IMR-90 (cell line): ENCODE results near the gene TTLL11. TPM values are rescaled to one million over a fixed set of nuclear protein-coding genes. Genes with fewer than 3 reads are reported as not detected.

ENCODE experiments used
- ATAC-seq: fragments of 200-7000 bp; cut with Tn5 transposase; 2 replicates; pipeline ENCODE4 v1.9.1; 2020; ENCODE audit warnings: low read depth, mild to moderate bottlenecking, moderate library complexity
- BruUV-seq: library from RNA; stranded (reverse); fragments of 400-500 nt; replicated peaks from 2 replicates; lab custom pipeline; 2021; lab: Mats Ljungman, UMichigan
- CTCF ChIA-PET: fragments of 300-600 bp; formaldehyde crosslinking; extraction: SDS; loops from one replicate; lab custom pipeline; 2021; ENCODE audit warnings: antibody characterized with exemption; lab: Yijun Ruan, JAX
- POLR2A ChIA-PET: fragments of 300-600 bp; sonication (Branson Sonifier 250); formaldehyde crosslinking; loops from one replicate; lab custom pipeline; 2022; ENCODE audit warnings: antibody characterized with exemption; ENCODE audit not compliant: unreplicated experiment; lab: Charles Lee
- DNase-seq: peaks from one replicate; pipeline ENCODE4 v3.0.0; 2013
- H2AFZ ChIP-seq: replicated peaks from 2 replicates; pipeline ENCODE3; 2013; ENCODE audit warnings: low read length, mild to moderate bottlenecking; ENCODE audit not compliant: poor library complexity
- H2AK5ac ChIP-seq: 2 replicates; pipeline ENCODE4 v1.6.1; 2013; ENCODE audit warnings: low read depth, low read length, inconsistent platforms
- H2AK9ac ChIP-seq: replicated peaks from 2 replicates; pipeline ENCODE3; 2013; ENCODE audit warnings: mild to moderate bottlenecking, low read depth, low read length, moderate library complexity; ENCODE audit not compliant: poor library complexity
- H2BK120ac ChIP-seq: 2 replicates; pipeline ENCODE4 v1.6.1; 2013; ENCODE audit warnings: low read depth, low read length, inconsistent platforms
- H2BK15ac ChIP-seq: 3 replicates; pipeline ENCODE4 v1.6.1; 2013; ENCODE audit warnings: low read depth, low read length, inconsistent platforms
- H2BK20ac ChIP-seq: 2 replicates; pipeline ENCODE4 v1.6.1; 2013; ENCODE audit warnings: low read depth, mild to moderate bottlenecking, inconsistent platforms, low read length, moderate library complexity
- H2BK5ac ChIP-seq: 2 replicates; pipeline ENCODE4 v1.6.1; 2013; ENCODE audit warnings: mild to moderate bottlenecking, low read depth, low read length, inconsistent platforms; ENCODE audit not compliant: poor library complexity, severe bottlenecking
- H3K14ac ChIP-seq: replicated peaks from 2 replicates; pipeline ENCODE4 v1.6.1; 2013; ENCODE audit warnings: low read depth, low read length, inconsistent platforms
- H3K18ac ChIP-seq: 2 replicates; pipeline ENCODE4 v1.6.1; 2013; ENCODE audit warnings: low read depth, low read length, control low read depth
- H3K23ac ChIP-seq: 2 replicates; pipeline ENCODE4 v1.6.1; 2013; ENCODE audit warnings: low read depth, low read length, inconsistent platforms
- H3K27ac ChIP-seq: 2 replicates; pipeline ENCODE4 v1.5.1; 2013; ENCODE audit warnings: mild to moderate bottlenecking, control low read depth, low read length; ENCODE audit not compliant: insufficient read depth
- H3K27me3 ChIP-seq: 2 replicates; pipeline ENCODE4 v1.6.1; 2013; ENCODE audit warnings: low read length; ENCODE audit not compliant: control insufficient read depth, insufficient read depth
- H3K36me3 ChIP-seq: 2 replicates; pipeline ENCODE4 v1.6.1; 2013; ENCODE audit warnings: low read length, mixed read lengths; ENCODE audit not compliant: control insufficient read depth, insufficient read depth
- H3K4ac ChIP-seq: 2 replicates; pipeline ENCODE4 v1.6.1; 2013; ENCODE audit warnings: low read depth, low read length, inconsistent platforms
- H3K4me1 ChIP-seq: 2 replicates; pipeline ENCODE4 v1.6.1; 2013; ENCODE audit warnings: low read length, mixed read lengths; ENCODE audit not compliant: control insufficient read depth, insufficient read depth
- H3K4me2 ChIP-seq: 2 replicates; pipeline ENCODE4 v1.6.1; 2013; ENCODE audit warnings: low read depth, mild to moderate bottlenecking, control low read depth, low read length, moderate library complexity
- H3K4me3 ChIP-seq: 2 replicates; pipeline ENCODE4 v1.5.1; 2013; ENCODE audit warnings: low read depth, mild to moderate bottlenecking, control low read depth, low read length, moderate library complexity; ENCODE audit not compliant: insufficient read depth
- H3K56ac ChIP-seq: 2 replicates; pipeline ENCODE4 v1.6.1; 2013; ENCODE audit warnings: low read length, inconsistent platforms; ENCODE audit not compliant: insufficient read depth; ENCODE audit errors: extremely low read depth
- H3K79me1 ChIP-seq, 2 experiments: 2 replicates each; pipeline ENCODE4 v1.6.1; 2013; ENCODE audit warnings: low read length in 2 of 2, inconsistent platforms in 1 of 2, low read depth in 1 of 2
- H3K9ac ChIP-seq: 2 replicates; pipeline ENCODE4 v1.6.1; 2013; ENCODE audit warnings: low read depth, low read length, control low read depth
- H3K9me1 ChIP-seq: 2 replicates; pipeline ENCODE4 v1.6.1; 2013; ENCODE audit warnings: low read length, inconsistent platforms; ENCODE audit not compliant: insufficient read depth
- H3K9me3 ChIP-seq: 2 replicates; pipeline ENCODE4 v1.6.1; 2013; ENCODE audit warnings: low read length; ENCODE audit not compliant: control insufficient read depth, insufficient read depth
- H4K20me1 ChIP-seq: 2 replicates; pipeline ENCODE4 v1.6.1; 2013; ENCODE audit warnings: low read length, inconsistent platforms; ENCODE audit not compliant: insufficient read depth
- H4K5ac ChIP-seq: 2 replicates; pipeline ENCODE4 v1.6.1; 2013; ENCODE audit warnings: mild to moderate bottlenecking, low read depth, low read length, control low read depth
- H4K8ac ChIP-seq, 2 experiments: 2 replicates each; pipeline ENCODE4 v1.6.1; 2013; ENCODE audit warnings: low read depth in 2 of 2, low read length in 2 of 2, control low read depth in 1 of 2, inconsistent platforms in 1 of 2
- H4K91ac ChIP-seq: 2 replicates; pipeline ENCODE4 v1.6.1; 2013; ENCODE audit warnings: low read depth, low read length, inconsistent platforms; ENCODE audit not compliant: insufficient read depth
- CHD1 ChIP-seq: IDR thresholded peaks from 2 replicates; pipeline ENCODE4 v1.6.1; 2012; ENCODE audit warnings: low read depth, low read length, improper control_type of control experiment
- MXI1 ChIP-seq: IDR thresholded peaks from 2 replicates; pipeline ENCODE4 v1.6.1; 2012; ENCODE audit warnings: low read depth, mild to moderate bottlenecking, low read length, moderate library complexity, borderline replicate concordance
- NFE2L2 ChIP-seq: fragments of 150-350 bp; IDR thresholded peaks from 2 replicates; pipeline ENCODE4 v1.6.1; 2016; ENCODE audit warnings: low read depth, mild to moderate bottlenecking, low read length
- POLR2A ChIP-seq: IDR thresholded peaks from 2 replicates; pipeline ENCODE4 v1.6.1; 2012; ENCODE audit warnings: mild to moderate bottlenecking, low read depth, low read length
- RCOR1 ChIP-seq: IDR thresholded peaks from 2 replicates; pipeline ENCODE4 v1.6.1; 2012; ENCODE audit warnings: mild to moderate bottlenecking, low read length, improper control_type of control experiment; ENCODE audit not compliant: insufficient replicate concordance
- WGBS, 2 experiments: methylation state at CpG; one replicate each; pipeline versions ENCODE4 v1.1.5 to v1.1.7; 2013; ENCODE audit warnings: missing lambda C conversion rate in 2 of 2; ENCODE audit not compliant: insufficient read length in 1 of 2; ENCODE audit errors: extremely low coverage in 2 of 2; 5-methylcytosine and 5-hydroxymethylcytosine counted together
- dilution Hi-C: fragments of 300-500 bp; cut with HindIII; formaldehyde crosslinking; loops from one replicate; pipeline ENCODE4 v1.14.3; 2018; ENCODE audit warnings: low sequenced_read_pairs; ENCODE audit not compliant: unreplicated experiment
- in situ Hi-C: fragments of 300-500 bp; cut with MboI; formaldehyde crosslinking; loops from 3 replicates; pipeline ENCODE4 v1.14.3; 2019; ENCODE audit warnings: low sequenced_read_pairs, inconsistent platforms, mixed read lengths
- intact Hi-C: fragments of 100-400 bp; cut with micrococcal nuclease; formaldehyde crosslinking; loops from 2 replicates; pipeline ENCODE4 v1.10.0; 2022
- polyA plus RNA-seq, 3 experiments: library from polyadenylated mRNA; depleted of rRNA; stranded (reverse); fragments of >200 nt; gene quantifications; 2 replicates each; pipeline ENCODE4 v1.2.3, GENCODE V29; 2012; ENCODE audit warnings: low replicate concordance in 1 of 3
- total RNA-seq: library from RNA; depleted of rRNA; stranded (reverse); fragments of >200 nt; gene quantifications from 2 replicates; pipeline ENCODE4 v1.2.3, GENCODE V29; 2012

TTLL11 gene
- total and polyA plus RNA-seq, 2 of the 4 experiments (the other 2 are of a cell fraction): 2.0 to 4.6 TPM

GRCh38 chr9:122109035-122109813 lies 16.1 kb upstream of the TTLL11 start:
- Histone ChIP-seq H2BK20ac (no peak overlapping the region), H2BK15ac (no peak overlapping the region), H3K14ac (no peak overlapping the region), H2AK9ac (no peak overlapping the region), H3K23ac (no peak overlapping the region), H3K9me3 (no peaks in the 10 kb centered on the region), H2BK5ac (no peak overlapping the region), H3K79me1 (no peaks in the 10 kb centered on the region), H3K36me3 (no peaks in the 10 kb centered on the region), H2BK120ac (no peak overlapping the region), H3K9me1 (no peaks in the 10 kb centered on the region), H2AK5ac (no peak overlapping the region), H3K4me3 (no peak overlapping the region), H3K18ac (no peak overlapping the region), H3K4ac (no peak overlapping the region), H3K56ac (no peak overlapping the region), H4K20me1 (no peaks in the 10 kb centered on the region), H3K27me3 (peaks cover 18% of the 10 kb centered on the region), H3K4me1 (peaks cover 12% of the 10 kb centered on the region; the same call in 1 of the 2 replicates), H3K9ac (no peak overlapping the region), H4K5ac (no peak overlapping the region), H4K91ac (no peak overlapping the region), H4K8ac (no peak overlapping the region), H2AFZ (no peak overlapping the region), H3K4me2 (no peak overlapping the region), H3K27ac (no peak overlapping the region)
- BruUV-seq: no TSS peak
- in situ Hi-C loops (no loop called here), intact Hi-C loops (no loop called here), dilution Hi-C loops (no loop called here)
- no CpG with 5 or more reads among the region's 3 CpGs for WGBS, 2 experiments
- TF ChIP-seq NFE2L2: no peak
- no peak for TF ChIP-seq MXI1
- no peak for TF ChIP-seq CHD1
- no peak for TF ChIP-seq RCOR1
- no peak for TF ChIP-seq POLR2A
- ChIA-PET POLR2A (no interaction called here), CTCF (no interaction called here)
- ATAC-seq: no peak
- no peak for DNase-seq
